CD4-positive, alpha-beta T cell (primary cell): Measurements from ENCODE around the gene SMAD6. TPM values are rescaled to one million over a fixed set of nuclear protein-coding genes. Genes with fewer than 3 reads are reported as not detected.

Experiments
- ATAC-seq: fragments of 200-7000 bp; cut with Tn5 transposase; one replicate; pipeline ENCODE4 v1.10.0; 2022; ENCODE audit warnings: mild to moderate bottlenecking; ENCODE audit not compliant: poor library complexity
- CTCF ChIA-PET: fragments of 350-600 bp; sonication (Branson Sonifier 250); formaldehyde crosslinking; loops from one replicate; lab custom pipeline; 2021; ENCODE audit warnings: antibody characterized with exemption, inconsistent platforms; lab: Charles Lee
- POLR2A ChIA-PET: fragments of 350-600 bp; sonication (Branson Sonifier 250); formaldehyde crosslinking; loops from one replicate; lab custom pipeline; 2021; ENCODE audit warnings: antibody characterized with exemption, inconsistent platforms; lab: Charles Lee
- DNase-seq, 14 experiments: peaks; one replicate each; pipeline ENCODE4 v3.0.0-alpha.2; 2013 to 2020; ENCODE audit warnings: mixed read lengths in 2 of 14
- H3K27ac ChIP-seq, 2 donors: one replicate each; pipeline versions ENCODE4 v1.5.1 to v1.7.0; 2013; ENCODE audit warnings: low read length in 2 of 2, low read depth in 1 of 2, mild to moderate bottlenecking in 1 of 2
- H3K27me3 ChIP-seq, 2 experiments: 1 replicate in 1 of 2; 2 replicates in 1 of 2; pipeline versions ENCODE4 v1.6.1 to v1.7.0; 2013; ENCODE audit warnings: low read length in 2 of 2, control low read depth in 1 of 2, mild to moderate bottlenecking in 1 of 2, moderate library complexity in 1 of 2; ENCODE audit not compliant: insufficient read depth in 2 of 2, control insufficient read depth in 1 of 2
- H3K36me3 ChIP-seq: one replicate; pipeline ENCODE4 v1.6.1; 2013; ENCODE audit warnings: low read length, control low read depth; ENCODE audit not compliant: insufficient read depth
- H3K4me1 ChIP-seq: one replicate; pipeline ENCODE4 v1.6.1; 2013; ENCODE audit warnings: low read length, control low read depth; ENCODE audit not compliant: insufficient read depth
- H3K4me3 ChIP-seq: one replicate; pipeline ENCODE4 v1.5.1; 2013; ENCODE audit warnings: mild to moderate bottlenecking, low read length, moderate library complexity
- H3K9me3 ChIP-seq, 2 experiments: 1 replicate in 1 of 2; 2 replicates in 1 of 2; pipeline versions ENCODE4 v1.6.1 to v1.7.0; 2013; ENCODE audit warnings: low read length in 2 of 2, mild to moderate bottlenecking in 2 of 2, control low read depth in 1 of 2, moderate library complexity in 1 of 2; ENCODE audit not compliant: control insufficient read depth in 1 of 2, insufficient read depth in 1 of 2
- H3K27ac Mint-ChIP-seq: one replicate; pipeline ENCODE4 v1.8.0; 2020; ENCODE audit warnings: mixed read lengths
- H3K27me3 Mint-ChIP-seq: one replicate; pipeline ENCODE4 v1.8.0; 2021; ENCODE audit warnings: mixed read lengths
- H3K36me3 Mint-ChIP-seq: one replicate; pipeline ENCODE4 v1.8.0; 2021; ENCODE audit warnings: low read depth, mixed read lengths
- H3K4me1 Mint-ChIP-seq: one replicate; pipeline ENCODE4 v1.8.0; 2021; ENCODE audit warnings: low read depth, mixed read lengths
- H3K4me3 Mint-ChIP-seq: one replicate; pipeline ENCODE4 v1.8.0; 2020; ENCODE audit warnings: mild to moderate bottlenecking, mixed read lengths
- H3K9me3 Mint-ChIP-seq: one replicate; pipeline ENCODE4 v1.8.0; 2020; ENCODE audit warnings: mixed read lengths
- CTCF ChIP-seq: fragments of 200-600 bp; IDR thresholded peaks from one replicate; pipeline ENCODE4 v1.8.0; 2022; ENCODE audit warnings: antibody characterized with exemption, mild to moderate bottlenecking
- intact Hi-C, 2 experiments: fragments of 100-400 bp; cut with DNase I in 1 of 2; cut with micrococcal nuclease in 1 of 2; formaldehyde crosslinking; loops; one replicate each; pipeline versions ENCODE4 v1.15.1 to v1.9.0; 2023 to 2025; cut with DNase I, micrococcal nuclease
- total RNA-seq, 174 experiments: library from RNA in 2 of 174; stranded (reverse) in 2 of 174; gene quantifications; one replicate each; pipeline ENCODE4 v1.2.3 and lab custom pipeline; 2021 to 2026

Gene SMAD6
- total RNA-seq, 2 experiments from 2014 or later: 0.59 to 0.69 TPM

DNA sequence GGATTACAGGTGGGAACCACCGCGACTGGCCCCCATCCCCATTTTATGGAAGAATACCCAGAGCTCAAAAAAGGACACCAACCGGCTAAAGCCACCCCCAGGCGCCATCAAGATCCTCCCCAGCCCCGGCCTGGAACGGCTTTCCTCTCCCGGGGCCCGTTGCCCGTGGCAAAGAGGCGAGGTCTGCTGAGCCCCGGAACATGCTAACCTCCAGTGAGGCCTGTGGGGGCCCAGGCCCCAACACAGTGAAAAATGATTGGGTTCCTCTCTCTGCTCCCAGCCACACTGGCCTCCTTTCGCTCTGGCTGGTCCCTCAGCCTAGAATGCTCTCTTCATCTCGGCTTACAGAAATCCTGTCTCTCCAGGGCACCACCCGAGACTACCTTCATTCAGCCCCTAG is 46.5 kb upstream of the SMAD6 start:
- Histone ChIP-seq H3K27me3 (no peaks in the 10 kb centered on the region), H3K4me1 (peaks cover 3% of the 10 kb centered on the region), H3K36me3 (no peaks in the 10 kb centered on the region), H3K9me3 (no peaks in the 10 kb centered on the region), H3K4me3 (no peak overlapping the region), H3K27ac (no peak overlapping the region)
- no peaks in the 10 kb centered on the region for H3K36me3 Mint-ChIP-seq
- ChIA-PET POLR2A (no interaction called here), CTCF (no interaction called here)
- H3K27ac Mint-ChIP-seq: no peak overlapping the region
- DNase-seq (no peak), ATAC-seq (no peak)
- H3K9me3 Mint-ChIP-seq: no peaks in the 10 kb centered on the region
- intact Hi-C loops: loop anchor here in 1 of 2 experiments (5.0 kb wide), 1 partner anchor 42 kb away; no protein-coding TSS in a partner anchor
- no peak for TF ChIP-seq CTCF
- H3K4me1 Mint-ChIP-seq: peaks cover 7% of the 10 kb centered on the region
- H3K4me3 Mint-ChIP-seq: peak overlapping the region; percentile 46
- peaks cover 21% of the 10 kb centered on the region for H3K27me3 Mint-ChIP-seq

DNA sequence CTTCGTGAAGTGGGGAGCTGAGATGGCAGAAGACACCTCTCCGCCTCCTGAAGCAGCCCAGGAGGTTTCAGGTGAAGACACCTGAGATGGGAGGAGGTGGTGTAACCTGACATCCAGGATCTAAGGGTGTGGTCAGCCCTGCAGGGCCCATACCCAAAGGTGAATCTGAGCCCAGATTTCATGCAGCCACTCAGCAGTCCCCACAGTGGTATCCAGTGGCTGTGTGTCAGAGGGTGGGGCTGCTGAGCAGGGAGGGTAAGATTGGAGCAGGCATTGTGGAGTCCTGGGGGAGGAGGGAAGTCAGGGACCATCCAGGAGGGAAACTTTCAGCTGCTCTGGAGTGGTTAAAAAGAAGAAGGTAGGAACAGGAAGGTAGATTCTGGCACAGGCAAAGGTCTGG is 46.0 kb upstream of the SMAD6 start:
- DNase-seq (no peak), ATAC-seq (no peak)
- no peak for TF ChIP-seq CTCF
- Mint-ChIP-seq H3K4me1 (peaks cover 7% of the 10 kb centered on the region), H3K36me3 (no peaks in the 10 kb centered on the region), H3K27me3 (peaks cover 21% of the 10 kb centered on the region), H3K27ac (no peak overlapping the region), H3K4me3 (no peak overlapping the region), H3K9me3 (no peaks in the 10 kb centered on the region)
- Histone ChIP-seq H3K27ac (no peak overlapping the region), H3K4me3 (no peak overlapping the region), H3K4me1 (peaks cover 3% of the 10 kb centered on the region), H3K27me3 (no peaks in the 10 kb centered on the region), H3K9me3 (no peaks in the 10 kb centered on the region), H3K36me3 (no peaks in the 10 kb centered on the region)
- ChIA-PET CTCF (no interaction called here), POLR2A (no interaction called here)
- intact Hi-C loops: loop anchor here in 1 of 2 experiments (5.0 kb wide), 1 partner anchor 41 kb away; no protein-coding TSS in a partner anchor

- POLR2A ChIA-PET: no interaction called here
- Mint-ChIP-seq H3K36me3 (no peaks in the 10 kb centered on the region), H3K4me3 (no peak overlapping the region), H3K4me1 (peaks cover 7% of the 10 kb centered on the region), H3K9me3 (no peaks in the 10 kb centered on the region), H3K27ac (no peak overlapping the region), H3K27me3 (peaks cover 21% of the 10 kb centered on the region)
- Histone ChIP-seq H3K4me1 (peaks cover 3% of the 10 kb centered on the region), H3K27me3 (no peaks in the 10 kb centered on the region), H3K36me3 (no peaks in the 10 kb centered on the region), H3K9me3 (peaks cover 0 to 4% of the 10 kb centered on the region in 2 experiments), H3K27ac (no peak overlapping the region), H3K4me3 (no peak overlapping the region)
- TF ChIP-seq CTCF: no peak
- CTCF ChIA-PET: no interaction called here
- DNase-seq (no peak), ATAC-seq (no peak)
- intact Hi-C loops: loop anchor here in 1 of 2 experiments (5.0 kb wide), 1 partner anchor 40 kb away; no protein-coding TSS in a partner anchor
Observed at GRCh38 chr15:66657185-66658020, 44.6 kb upstream of the SMAD6 start.
